Transverse colon (tissue), 4 donors: Measurements from ENCODE around the gene ANAPC2.

Source experiments
- EP300 ChIP-seq: sonication (generic); formaldehyde crosslinking; IDR thresholded peaks from one replicate; pipeline ENCODE4 v1.6.1; 2017; ENCODE audit warnings: antibody characterized with exemption, low read depth
- POLR2A ChIP-seq: fragments of 450-650 bp; IDR thresholded peaks from one replicate; pipeline ENCODE4 v1.6.1; 2016; ENCODE audit warnings: antibody characterized with exemption, mild to moderate bottlenecking, moderate library complexity
- POLR2AphosphoS5 ChIP-seq, 3 donors: sonication (generic); formaldehyde crosslinking; IDR thresholded peaks; one replicate each; pipeline ENCODE4 v1.6.1; 2016; ENCODE audit warnings: antibody characterized with exemption in 3 of 3
- TF ChIP-seq, protein P1 (sequence below), 5 experiments: fragments of 200-600 bp in 3 of 5; fragments of 450-650 bp in 2 of 5; sonication (generic) in 3 of 5; IDR thresholded peaks; 1 replicate in 2 of 5; 2 replicates in 3 of 5; pipeline ENCODE4 v1.5.1; 2016 to 2017; ENCODE audit warnings: antibody characterized with exemption in 5 of 5, inconsistent platforms in 3 of 5, mild to moderate bottlenecking in 2 of 5, moderate library complexity in 1 of 5

DNA sequence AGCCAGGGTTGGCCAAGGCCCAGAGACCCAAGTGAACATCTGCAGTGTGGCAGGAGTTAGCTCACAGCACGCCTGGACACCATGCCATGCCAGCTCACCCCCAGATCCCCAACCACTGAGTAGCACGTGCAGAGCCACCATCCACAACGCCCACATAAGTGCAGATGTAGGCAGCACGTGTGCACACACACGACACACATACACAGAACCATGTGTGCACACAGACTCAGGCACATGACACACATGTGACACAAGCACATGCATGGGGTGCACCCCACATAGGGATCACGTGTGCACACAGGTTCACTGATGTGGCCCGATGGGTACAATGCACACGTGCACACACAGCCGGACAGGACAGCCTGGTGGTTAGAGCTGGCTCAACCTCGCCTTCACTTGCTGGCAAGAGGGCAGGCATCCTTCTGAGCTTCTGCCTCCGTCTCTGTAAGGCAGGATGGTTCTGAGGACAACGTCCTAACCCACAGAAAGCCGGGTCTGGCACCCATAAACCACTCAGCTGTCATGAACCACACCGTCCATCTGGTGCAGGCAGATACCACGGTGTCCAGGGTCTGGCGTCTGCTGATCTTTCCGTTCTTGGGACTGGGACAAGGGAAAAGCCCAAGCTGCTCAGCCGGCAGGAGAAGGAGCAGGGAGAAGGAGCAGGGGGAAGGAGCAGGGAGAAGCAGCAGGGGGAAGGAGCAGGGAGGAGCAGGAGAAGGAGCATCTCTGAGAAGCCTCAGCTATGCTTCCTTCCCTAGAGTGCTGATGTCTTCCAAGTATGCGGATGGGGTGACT lies 30.5 kb downstream of the ANAPC2 start:
- TF ChIP-seq, protein P1, sequence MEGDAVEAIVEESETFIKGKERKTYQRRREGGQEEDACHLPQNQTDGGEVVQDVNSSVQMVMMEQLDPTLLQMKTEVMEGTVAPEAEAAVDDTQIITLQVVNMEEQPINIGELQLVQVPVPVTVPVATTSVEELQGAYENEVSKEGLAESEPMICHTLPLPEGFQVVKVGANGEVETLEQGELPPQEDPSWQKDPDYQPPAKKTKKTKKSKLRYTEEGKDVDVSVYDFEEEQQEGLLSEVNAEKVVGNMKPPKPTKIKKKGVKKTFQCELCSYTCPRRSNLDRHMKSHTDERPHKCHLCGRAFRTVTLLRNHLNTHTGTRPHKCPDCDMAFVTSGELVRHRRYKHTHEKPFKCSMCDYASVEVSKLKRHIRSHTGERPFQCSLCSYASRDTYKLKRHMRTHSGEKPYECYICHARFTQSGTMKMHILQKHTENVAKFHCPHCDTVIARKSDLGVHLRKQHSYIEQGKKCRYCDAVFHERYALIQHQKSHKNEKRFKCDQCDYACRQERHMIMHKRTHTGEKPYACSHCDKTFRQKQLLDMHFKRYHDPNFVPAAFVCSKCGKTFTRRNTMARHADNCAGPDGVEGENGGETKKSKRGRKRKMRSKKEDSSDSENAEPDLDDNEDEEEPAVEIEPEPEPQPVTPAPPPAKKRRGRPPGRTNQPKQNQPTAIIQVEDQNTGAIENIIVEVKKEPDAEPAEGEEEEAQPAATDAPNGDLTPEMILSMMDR (IDR thresholded peaks at IDR 0.05) = no peak
- TF ChIP-seq POLR2AphosphoS5 (IDR thresholded peaks at IDR 0.05) (no peak), POLR2A (no peak), EP300 (no peak)
